ENCODE results near the gene CRAT.

CRAT gene

GRCh38 chr9:129110740-129111527 lies at the start of gene CRAT, which contains the start of gene PTPA:
TSS of gene CRAT (minus strand) at chr9:129110793. CDS start at chr9:129110509, 284 bp downstream.
TSS of gene PTPA (plus strand) at chr9:129111415. CDS start at chr9:129111601, 186 bp downstream.
- peak; percentile 85 to 95 (median 93) for DNase-seq

- no peak for DNase-seq
Measured at GRCh38 chr9:129156163-129156562, 45.6 kb upstream of the CRAT start.

GRCh38 chr9:129154866-129155477 lies 44.4 kb upstream of the CRAT start:
- no peak for DNase-seq

DNA sequence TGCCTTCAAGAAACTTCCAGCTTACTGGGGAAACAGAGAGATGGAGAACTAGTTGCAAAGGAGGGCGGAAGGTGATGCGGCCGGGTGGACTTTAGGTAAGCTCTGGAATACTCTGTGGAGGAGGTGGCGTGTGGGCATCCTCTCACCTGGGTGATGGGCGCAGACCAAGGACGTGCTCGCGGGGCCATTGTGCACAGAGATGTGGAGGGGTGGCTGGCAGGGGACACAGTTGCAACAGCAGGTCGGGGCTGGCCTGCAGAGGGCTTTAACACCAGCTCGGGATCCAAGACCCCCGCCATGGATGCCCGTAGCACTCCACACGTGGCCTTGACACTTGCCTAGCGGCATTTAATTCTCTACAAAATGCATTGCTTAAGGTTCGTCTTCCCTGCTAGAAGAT lies 40.9 kb upstream of the CRAT start:
- DNase-seq = no peak

GRCh38 chr9:129150672-129151211 lies 40.1 kb upstream of the CRAT start:
- DNase-seq = no peak

- DNase-seq = no peak
Measured at GRCh38 chr9:129150122-129150521, 39.5 kb upstream of the CRAT start.

GRCh38 chr9:129149442-129149841 lies 38.8 kb upstream of the CRAT start:
- no peak for DNase-seq

DNA sequence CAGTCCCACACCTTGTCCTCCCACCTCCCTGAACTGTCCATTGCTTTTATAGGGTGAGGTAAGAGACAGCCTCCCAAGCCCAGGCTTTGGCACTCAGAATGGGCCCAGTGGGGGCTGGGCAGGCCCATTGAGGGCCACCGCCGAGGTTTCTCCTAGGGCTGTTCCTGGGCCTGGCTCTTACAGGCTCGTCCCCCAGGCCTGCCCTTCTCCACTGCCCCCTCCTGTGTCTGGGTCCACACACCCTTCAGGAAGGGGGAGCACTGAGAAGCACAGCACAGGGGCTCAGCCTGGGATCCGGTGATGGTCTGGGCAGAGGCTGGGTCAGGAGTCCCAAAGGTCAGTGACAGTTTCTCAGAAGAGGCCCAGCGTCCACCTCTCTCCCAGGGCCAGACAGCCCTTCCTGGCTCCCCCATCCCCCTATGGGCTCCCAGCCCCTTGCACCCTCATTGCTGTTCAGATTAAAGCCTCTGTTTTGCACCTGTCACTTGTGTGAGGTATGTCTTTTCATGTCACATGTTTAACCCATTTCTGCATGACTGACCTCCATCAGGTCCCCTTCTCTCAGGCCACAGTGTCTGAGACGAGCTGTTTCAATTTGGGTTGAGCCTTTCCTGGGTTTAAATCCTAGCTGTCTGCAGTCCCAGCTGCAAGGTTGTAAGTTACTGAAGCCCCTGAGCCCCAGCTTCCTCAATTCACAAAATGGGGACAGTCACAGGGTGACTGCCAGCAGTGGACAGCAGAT lies 38.0 kb upstream of the CRAT start:
- DNase-seq = no peak

- DNase-seq = no peak
Measured at GRCh38 chr9:129146441-129146941, 35.9 kb upstream of the CRAT start.

GRCh38 chr9:129145841-129146292 lies 35.3 kb upstream of the CRAT start:
- DNase-seq = no peak

DNA sequence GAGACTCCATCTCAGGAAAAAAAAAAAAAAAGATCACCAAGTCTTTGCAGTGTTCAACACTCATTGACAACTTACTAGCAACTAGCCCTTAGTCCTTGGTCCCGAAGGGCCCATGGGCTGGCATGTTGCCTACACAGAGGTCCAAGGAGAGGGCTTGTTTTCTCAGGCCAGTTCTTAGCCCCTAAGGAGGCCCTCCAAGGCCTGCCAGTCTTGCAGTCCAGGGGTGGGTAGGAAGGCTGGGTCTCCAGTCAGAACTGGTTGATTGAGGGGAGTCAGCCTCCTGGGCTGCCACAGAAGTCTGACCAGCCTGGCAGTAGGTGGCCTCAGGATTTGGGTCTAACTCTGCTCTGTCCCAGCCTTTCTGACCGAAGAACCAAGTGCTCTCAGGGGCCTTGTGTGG lies 34.7 kb upstream of the CRAT start:
- no peak for DNase-seq

DNA sequence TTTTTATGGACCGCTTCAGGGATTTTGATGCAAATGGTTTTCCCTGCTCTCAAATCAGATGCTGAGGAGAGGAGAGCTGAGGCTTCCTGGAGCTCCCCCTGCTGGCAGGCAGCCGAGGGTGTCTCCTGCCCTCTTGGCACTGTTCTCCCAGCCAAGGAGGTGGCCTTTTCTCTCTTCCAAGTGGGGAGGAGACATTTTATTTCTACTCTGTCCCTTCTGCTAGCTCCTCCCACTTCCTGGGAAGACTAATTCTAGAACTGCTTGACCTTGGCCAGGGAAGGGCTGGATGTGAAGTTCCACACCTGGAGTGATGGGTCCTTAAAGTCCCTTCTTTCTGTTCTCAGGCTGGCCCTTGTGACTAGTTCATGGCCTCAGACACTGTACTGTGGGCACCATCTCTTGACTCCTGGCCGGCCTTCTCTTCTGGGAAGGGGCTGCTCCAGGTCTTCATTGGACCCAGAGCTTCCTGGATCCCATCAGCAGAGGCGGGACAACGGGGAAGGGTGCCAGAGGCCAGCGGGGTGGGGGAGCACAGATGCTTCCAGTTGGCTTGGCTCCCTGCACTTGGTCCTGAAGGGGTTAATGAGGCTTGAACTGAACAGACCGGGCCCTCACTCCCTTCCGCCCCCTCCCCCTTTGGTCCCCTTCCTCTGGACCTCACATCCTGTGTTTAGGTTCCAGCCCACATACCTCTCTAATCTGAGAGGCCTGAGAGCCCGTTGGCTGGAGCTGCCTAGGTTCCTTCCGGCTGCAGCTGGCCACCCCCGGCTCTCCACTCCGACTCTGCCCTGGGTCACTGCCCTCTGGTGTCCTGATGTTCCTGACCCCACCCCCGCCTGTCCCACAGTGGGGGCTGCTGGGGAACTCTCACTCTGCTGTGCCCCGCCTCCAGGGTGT lies 32.7 kb upstream of the CRAT start:
- peak; percentile 26 to 72 (median 29) for DNase-seq

DNA sequence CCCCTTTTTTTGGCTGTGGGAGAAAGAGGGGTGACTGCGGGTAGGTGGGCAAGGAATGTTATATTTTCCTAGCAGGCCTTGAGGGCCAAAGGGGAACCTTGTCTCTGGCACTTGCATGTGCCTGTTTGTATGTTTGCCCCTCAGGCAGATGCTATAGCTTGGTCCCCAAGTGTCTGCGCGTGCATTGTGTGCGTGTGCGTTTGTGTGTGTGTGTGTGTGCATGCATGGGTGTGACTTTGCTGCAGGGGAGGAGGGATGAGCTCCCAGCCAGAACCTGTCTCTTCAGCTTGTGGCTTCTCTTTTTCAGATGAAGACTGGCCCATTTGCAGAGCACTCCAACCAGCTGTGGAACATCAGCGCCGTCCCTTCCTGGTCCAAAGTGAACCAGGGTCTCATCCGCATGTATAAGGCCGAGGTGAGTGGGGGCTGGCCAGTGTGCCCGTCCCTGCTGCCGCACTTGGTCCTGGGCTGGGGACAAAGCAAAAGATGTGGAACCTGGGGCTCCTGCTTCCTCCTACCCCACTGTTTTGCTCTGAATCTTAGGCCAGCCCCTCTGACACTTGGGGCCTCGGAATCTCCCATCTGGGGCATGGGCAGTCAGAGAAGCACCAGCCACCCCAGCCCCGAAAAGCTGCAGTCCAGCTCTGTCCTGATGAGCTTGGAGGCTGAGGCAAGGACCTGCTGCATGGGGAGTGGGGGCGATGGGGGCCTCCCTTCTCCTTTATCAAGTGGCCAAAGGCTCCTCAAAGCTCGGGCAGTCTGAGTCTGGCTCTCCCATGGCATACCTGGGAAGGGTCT lies 31.7 kb upstream of the CRAT start:
- DNase-seq = no peak

DNA sequence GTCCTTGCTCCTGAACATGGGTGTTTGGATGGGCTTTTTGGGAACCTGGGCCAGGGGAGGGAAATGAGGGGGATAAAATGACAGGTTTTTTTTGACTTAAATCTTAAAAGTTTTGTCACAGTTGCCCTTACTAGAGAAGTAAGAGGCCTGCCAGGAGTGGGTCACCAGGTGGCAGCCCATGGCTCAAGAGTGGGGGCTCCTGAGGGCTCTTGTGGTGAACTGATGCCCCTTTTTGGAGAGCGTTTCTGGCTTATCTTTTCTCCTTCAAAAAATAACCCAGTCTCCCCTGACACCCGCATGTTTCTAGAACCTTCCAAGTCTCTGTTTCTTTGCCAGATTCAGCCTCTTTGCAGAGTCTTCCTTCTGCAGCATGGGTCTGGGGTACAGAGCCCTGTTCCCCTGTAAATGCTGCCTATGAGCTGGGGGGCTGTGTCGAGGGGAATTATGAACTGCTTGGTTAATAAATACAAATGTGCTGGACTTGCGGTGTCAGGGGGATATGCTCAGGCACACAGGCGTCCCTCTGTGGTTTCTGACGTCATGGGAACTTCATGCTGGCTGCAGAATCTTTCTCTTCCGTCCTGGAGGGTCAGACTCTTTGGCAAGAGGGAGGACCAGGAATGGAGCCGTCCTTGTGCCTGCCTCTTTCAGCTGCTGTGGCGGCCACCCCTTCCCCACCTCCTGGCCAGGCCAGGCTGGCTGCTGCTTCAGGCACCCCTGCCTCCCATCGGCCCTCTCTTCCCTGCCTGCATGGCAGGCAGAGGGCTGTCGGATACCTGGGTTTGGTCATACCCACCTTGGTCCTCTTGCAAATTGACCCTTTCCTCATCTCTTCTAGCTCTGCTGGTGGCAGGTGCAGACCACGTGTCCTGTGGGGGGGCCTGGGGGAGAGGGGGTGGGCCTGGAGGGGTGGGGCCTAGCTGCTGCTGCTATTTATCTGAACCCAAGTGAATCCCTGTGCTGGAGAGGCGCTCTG lies 30.8 kb upstream of the CRAT start:
- peak in 2 of 3 experiments; percentile 11 to 32 for DNase-seq

- peak; percentile 14 to 85 (median 77) for DNase-seq
Measured at GRCh38 chr9:129140397-129141065, 29.9 kb upstream of the CRAT start.

DNA sequence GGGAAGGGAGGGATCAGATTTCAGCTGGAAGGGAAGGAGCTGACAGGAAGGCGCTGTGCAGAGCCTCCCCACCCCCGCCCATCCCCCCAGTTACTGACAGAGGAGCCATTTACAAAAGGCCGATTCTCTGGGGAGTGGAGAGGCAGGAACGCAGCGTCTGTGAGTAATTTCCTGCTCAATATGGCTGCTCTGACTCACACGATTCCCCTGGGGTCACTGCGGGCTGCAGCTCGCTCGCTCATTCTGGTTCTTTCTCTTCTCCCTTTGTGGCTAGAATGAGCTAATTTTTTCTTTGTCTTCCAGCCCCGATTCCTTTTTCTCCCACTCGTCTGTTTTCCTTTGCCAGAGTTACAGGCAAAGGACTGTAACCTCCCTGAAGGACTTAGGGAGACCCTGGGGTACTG lies 29.4 kb upstream of the CRAT start:
- peak; percentile 81 to 95 (median 90) for DNase-seq

- peak; percentile 72 to 92 (median 83) for DNase-seq
Measured at GRCh38 chr9:129139233-129139992, 28.8 kb upstream of the CRAT start.

GRCh38 chr9:129138476-129139232 lies 28.1 kb upstream of the CRAT start:
- DNase-seq = no peak
